Dermis blood vessel endothelial cell (primary cell): ENCODE measurements around the gene FSTL3. TPM values are rescaled to one million over a fixed set of nuclear protein-coding genes. Genes with fewer than 3 reads are reported as not detected.
"Not testable (repeated sequence)": the region's sequence is repeated elsewhere in the genome, so short reads cannot be mapped to it uniquely, and the experiment has no call there.

Source experiments
- DNase-seq: peaks from one replicate; pipeline ENCODE4 v3.0.0; 2010
- total RNA-seq: library from RNA; depleted of rRNA; stranded (reverse); fragments of >200 nt; gene quantifications from 2 replicates; pipeline ENCODE4 v1.2.3, GENCODE V29; 2014

The FSTL3 gene
- total RNA-seq, 1 donor from 2014 or later, result 8.8 TPM

DNA sequence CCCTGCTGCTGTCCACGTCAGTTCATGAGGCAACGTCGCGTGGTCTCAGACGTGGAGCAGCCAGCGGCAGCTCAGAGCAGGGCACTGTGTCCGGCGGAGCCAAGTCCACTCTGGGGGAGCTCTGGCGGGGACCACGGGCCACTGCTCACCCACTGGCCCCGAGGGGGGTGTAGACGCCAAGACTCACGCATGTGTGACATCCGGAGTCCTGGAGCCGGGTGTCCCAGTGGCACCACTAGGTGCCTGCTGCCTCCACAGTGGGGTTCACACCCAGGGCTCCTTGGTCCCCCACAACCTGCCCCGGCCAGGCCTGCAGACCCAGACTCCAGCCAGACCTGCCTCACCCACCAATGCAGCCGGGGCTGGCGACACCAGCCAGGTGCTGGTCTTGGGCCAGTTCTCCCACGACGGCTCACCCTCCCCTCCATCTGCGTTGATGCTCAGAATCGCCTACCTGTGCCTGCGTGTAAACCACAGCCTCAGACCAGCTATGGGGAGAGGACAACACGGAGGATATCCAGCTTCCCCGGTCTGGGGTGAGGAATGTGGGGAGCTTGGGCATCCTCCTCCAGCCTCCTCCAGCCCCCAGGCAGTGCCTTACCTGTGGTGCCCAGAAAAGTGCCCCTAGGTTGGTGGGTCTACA lies 6.6 kb downstream of the FSTL3 start:
- no peak for DNase-seq

DNA sequence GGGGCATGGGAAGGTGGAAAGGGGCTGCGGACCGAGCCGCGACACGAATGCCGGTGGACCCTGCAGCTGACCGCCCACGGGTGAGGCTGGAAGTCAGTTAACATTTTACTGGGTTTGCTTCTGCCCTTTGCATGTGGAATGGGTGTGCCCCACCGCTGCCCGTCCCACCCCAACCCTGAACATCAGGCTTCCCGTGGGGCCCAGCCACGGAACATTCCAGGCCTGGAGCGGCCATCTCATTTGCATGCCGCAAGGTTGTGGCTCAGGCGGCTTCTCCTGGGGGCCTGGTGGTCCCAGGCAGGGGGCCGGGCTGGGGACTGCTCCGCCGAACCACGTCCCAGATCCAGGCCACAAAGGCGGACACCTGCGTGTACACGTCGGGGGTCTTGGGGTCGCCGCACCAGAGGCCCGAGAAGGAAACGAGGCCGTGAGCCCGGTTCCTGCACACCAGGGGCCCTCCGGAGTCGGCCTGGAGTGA lies 9.3 kb downstream of the FSTL3 start:
- DNase-seq, result no peak

DNA sequence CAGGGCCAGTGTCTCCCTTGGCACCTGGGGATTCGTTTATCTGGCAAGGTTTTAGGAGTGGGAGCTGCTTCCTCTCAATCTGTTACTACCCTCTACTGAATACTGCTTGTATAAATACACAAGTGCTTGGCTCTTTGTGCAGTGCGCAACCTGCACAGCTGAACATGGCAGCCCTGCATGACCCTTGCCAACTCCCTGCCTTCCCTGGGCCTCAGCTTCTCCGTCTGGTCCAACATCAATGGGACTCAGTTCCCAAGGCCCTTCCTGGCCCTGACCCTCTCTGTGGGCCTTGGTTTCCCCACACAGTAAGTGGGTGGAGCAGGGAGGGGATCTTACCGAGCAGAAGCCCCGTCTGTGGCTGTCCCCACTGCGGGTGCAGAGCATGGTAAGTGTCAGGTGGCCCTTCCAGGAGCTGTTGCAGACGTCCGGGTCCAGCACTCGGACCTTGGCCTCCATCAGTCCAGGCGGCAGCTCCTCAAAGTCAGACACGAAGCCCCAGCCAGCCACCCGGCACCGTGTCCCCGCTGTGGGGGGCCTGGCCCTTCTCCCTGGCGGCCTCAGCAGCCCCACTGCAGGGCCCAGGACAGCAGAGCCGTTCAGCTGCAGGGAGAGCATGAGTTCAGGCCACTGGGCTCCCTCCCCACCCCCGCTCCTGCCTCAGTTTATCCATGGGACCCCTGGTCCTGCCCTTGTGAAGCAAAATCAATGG lies 10.6 kb downstream of the FSTL3 start:
- DNase-seq, result no peak

DNA sequence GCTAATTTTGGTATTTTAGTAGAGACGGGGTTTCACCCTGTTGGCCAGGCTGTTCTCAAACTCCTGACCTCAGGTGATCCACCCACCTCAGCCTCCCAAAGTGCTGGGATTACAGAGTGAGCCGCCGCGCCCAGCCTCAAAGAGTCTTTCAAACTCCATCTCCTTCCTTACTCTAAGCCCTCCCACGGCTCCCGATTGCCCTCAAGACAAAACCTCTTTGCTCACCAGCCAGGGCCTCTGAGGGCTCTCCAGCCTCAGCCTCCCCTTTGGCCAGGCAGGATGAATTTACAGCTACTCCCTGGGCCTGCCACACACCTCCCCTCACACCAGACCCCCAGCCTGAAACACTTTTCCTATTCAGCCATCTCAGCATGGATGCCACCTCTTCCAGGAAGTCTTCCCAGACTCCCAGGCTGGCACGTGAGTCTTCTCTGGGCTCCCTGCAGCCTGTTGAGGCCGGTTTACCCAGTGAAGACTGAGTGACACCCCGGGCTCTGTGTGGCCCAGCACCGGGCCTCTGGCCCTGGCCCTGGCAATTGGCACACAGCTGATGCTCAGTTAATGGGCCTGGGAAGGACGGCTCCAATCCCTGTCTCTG lies 11.5 kb downstream of the FSTL3 start:
- no peak for DNase-seq

DNA sequence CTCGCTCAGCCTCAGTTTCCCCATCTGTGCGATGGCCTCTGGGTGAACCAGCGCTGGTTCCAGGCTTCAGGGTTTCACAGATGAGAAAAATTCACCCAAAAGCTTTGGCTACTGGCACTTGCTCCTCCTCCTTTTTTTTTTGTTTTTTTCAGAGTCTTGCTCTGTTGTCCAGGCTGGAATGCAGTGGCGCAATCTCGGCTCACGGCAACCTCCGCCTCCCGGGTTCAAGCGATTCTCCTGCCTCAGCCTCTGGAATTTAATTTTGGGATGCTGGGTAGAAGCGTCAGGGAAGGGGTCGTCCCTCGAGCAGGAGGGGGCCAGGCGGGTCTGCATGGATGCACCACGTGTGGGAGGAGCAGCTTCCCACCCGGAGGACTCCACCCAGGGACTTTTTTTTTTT lies 12.0 kb downstream of the FSTL3 start:
- no peak for DNase-seq

DNA sequence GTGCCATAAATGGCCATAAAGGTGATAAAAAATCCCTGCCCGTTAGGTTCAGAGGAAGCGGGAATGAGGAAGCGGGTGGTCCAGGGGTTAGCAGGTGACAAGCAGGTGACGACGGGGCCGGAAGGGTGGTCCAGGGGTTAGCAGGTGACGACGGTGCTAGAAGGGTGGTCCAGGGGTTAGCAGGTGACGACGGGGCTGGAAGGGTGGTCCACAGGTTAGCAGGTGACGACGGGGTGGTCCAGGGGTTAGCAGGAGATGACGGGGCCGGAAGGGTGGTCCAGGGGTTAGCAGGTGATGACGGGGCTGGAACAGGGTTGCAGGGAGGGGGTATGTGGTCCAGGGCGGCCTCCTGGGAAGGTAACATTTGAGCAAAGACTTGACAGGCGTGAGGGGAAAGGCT lies 12.8 kb downstream of the FSTL3 start:
- DNase-seq, result no peak

DNA sequence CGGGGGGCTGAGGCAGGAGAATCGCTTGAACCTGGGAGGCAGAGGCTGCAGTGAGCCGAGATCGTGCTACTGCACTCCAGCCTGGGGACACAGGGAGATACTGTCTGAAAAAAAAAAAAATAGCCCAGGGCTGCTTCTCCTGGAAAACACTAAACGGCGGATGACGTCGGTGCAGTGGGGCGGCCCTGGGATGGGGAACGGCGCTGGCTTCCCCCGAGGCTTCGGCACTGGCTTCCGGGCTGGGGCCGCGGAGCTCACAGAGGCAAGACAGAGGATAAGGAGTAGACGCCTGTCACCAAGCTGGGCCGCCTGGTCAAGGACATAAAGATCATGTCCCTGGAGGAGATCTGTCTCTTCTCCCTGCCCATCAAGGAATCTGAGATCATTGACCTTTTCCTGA lies 14.0 kb downstream of the FSTL3 start:
- DNase-seq, result no peak

DNA sequence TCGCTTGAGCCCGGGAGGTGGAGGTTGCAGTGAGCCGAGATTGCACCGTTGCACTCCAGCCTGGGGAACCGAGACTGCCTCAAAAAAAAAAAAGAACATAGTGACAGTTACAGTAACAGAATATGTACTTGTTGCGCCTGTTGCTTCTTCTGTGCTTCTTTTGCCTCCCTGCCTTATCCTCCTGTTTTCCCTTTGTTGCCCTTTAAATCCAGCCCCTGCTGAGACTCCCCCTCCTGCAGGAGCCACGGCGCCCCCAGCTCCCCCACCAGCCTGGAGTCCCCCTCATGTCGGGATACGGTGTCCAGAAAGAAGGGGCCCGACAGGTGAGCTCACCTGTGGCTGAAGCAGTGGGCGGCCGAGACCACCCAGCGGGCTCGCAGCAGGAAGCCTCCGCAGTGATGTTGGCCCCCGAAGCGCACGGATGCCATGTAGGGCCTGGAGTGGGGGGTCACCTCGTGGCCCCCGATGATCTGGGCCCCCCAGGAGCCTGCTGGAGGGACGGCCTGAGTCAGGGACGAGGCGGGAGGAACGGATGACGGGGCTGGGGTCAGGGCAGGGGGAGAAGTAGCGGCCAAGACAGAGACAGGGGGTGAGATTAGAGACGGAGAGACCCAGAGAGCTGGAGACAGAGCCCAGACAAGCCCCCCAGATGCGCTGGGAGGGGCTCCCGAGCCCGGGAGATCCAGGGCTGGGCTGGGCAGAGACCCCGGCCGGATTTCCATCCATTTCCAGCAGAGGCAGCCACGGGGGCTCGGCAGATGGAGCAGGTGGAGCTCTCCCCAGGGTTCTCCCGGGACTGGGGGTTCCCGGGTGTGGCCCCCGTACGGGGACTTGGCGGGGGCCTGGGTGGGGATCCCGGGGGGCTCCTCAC lies 18.5 kb downstream of the FSTL3 start:
- no peak for DNase-seq

DNA sequence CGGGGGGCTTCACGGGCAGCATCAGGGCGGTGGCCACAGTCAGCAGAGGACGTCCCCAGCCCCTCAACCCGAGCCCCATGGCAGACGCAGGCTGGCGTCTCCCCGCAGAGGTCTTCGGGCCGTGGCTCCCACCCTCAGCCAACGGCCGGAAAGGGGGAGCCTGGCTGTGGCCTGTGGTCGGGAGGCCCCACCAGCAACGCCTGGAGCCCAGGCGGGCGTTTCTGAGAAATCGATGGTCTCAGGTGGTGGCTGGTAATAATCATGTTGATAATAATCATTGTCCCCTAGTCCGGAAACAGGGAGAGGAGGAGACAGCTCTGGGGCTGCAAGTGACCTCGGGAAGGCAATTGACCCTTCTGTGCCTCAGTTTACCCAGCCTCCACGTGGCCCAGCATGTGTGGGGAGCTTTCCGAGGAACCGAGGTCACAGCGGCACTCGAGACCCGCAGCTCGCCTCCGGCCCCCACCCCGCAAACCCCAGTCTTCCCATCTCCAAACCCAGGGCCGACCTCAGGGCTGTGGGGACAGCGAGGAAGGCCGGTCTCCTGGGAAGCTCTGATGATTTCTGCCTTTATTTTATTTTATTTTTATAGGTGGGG lies 19.3 kb downstream of the FSTL3 start, which contains the start of gene PRSS57:
Gene PRSS57, minus strand, starts transcription at position 101 of the 598 bp plus-strand sequence. Its CDS starts 22 bp downstream, at position 79.
- no peak for DNase-seq

DNA sequence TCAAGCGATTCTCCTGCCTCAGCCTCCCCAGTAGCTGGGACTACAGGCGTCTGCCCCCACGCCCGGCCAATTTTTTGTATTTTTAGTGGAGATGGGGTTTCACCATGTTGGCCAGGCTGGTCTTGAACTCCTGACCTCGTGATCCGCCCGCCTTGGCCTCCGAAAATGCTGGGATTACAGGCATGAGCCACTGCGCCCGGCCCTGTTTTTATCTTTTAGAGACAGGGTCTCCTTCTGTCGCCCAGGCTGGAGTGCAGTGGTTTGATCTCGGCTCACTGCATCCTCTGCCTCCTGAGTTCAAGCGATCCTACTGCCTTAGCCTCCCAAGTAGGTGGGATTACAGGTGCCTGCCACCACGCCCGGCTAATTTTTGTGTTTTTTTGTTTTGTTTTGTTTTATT lies 22.3 kb downstream of the FSTL3 start:
- DNase-seq, result not testable (repeated sequence)

DNA sequence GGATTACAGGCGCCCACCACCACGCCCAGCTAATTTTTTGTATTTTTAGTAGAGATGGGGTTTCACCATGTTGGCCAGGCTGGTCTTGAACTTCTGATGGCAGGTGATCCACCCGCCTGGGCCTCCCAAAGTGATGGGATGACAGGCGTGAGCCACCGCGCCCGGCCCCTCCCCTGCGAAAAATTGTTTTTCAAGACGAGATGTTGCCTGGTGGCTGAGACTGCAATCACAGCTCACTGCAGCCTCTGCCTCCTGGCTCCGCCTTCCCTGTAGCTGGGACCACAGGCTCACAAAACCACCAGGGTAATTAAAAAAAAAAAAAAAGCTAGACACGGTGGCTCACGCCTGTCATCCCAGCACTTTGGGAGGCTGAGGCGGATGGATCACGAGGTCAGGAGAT lies 23.7 kb downstream of the FSTL3 start:
- not testable (repeated sequence) for DNase-seq

DNA sequence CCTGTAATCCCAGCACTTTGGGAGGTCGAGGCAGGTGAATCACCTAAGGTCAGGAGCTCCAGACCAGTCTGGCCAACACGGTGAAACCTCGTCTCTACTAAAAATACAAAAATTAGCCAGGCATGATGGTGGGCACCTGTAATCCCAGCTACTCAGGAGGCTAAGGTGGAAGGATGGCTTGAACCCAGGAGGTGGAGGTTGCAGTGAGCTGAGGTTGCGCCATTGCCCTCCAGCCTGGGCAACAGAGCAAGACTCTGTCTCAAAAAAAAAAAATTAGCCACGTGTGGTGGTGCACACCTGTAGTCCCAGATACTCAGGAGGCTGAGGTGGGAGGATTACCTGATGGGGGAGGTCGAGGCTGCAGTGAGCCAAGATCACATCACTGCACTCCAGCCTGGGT lies 26.7 kb downstream of the FSTL3 start:
- DNase-seq, result not testable (repeated sequence)

DNA sequence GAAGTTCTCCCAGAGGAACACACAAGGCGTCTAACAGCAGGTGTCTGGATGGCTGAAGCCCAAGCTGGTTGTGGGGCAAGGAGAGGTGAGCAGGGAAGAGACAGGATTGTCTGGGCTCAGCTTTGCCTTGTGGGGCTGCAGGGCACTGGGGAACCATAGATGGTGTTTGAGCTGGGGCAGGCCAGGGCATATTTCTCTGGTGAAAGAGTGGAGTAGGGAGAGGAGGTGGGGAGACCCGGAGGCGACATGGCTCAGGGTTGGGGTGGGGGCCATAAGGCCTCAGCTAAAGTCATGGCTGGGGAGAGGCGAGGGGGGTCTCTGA lies 27.1 kb downstream of the FSTL3 start:
- no peak for DNase-seq

DNA sequence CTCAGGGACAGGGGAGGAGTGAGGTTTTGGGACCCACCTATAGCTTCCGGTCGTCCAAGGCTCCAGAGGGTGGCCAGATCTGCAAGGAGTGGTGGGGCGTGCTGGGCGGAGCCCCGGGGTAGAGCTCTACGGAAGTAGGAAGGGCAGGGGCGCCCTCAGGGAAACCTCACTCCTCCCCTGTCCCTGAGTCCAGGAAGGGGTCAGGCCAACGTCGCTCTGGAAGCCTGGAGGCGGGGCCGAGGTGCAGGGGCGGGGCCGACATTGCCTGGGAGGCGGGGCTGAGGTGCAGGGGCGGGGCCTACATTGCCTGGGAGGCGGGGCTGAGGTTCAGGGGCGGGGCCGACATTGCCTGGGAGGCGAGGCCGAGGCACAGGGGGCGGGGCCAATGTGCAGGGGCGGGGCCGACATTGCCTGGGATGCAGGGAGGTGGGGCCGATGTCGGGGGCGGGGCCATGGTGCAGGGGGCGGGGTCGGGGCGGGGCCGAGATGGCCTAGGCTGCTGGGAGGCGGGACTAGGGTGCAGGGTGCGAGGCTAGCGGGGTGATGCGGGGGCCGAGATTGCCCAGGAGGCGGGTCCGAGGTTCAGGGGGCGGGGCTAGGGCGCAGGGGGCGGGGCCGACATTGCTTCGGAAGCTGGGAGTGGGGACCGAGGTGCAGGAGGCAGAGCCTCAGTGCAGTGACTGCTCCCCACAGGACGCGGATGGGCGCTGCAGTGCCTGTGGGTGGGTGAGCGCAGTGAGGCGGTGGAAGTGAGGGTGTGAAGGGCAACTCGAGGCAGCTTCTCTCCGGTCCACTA lies 27.7 kb downstream of the FSTL3 start:
- peak; percentile 78 for DNase-seq

DNA sequence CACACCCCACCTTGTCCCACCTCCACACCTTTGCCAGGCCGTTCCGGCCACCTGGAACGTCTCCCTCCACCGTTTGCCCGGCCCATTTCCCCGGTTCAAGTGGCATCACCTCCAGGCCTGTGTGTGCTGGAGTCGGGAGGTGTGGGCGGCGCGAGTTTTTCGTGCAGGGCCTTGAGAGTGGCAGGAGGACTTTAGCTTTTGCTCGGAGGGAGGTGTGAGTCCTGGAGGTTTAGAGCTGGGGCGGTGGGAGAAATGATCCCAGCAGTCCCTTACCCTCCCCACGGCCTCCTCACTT lies 28.2 kb downstream of the FSTL3 start:
- DNase-seq, result no peak

DNA sequence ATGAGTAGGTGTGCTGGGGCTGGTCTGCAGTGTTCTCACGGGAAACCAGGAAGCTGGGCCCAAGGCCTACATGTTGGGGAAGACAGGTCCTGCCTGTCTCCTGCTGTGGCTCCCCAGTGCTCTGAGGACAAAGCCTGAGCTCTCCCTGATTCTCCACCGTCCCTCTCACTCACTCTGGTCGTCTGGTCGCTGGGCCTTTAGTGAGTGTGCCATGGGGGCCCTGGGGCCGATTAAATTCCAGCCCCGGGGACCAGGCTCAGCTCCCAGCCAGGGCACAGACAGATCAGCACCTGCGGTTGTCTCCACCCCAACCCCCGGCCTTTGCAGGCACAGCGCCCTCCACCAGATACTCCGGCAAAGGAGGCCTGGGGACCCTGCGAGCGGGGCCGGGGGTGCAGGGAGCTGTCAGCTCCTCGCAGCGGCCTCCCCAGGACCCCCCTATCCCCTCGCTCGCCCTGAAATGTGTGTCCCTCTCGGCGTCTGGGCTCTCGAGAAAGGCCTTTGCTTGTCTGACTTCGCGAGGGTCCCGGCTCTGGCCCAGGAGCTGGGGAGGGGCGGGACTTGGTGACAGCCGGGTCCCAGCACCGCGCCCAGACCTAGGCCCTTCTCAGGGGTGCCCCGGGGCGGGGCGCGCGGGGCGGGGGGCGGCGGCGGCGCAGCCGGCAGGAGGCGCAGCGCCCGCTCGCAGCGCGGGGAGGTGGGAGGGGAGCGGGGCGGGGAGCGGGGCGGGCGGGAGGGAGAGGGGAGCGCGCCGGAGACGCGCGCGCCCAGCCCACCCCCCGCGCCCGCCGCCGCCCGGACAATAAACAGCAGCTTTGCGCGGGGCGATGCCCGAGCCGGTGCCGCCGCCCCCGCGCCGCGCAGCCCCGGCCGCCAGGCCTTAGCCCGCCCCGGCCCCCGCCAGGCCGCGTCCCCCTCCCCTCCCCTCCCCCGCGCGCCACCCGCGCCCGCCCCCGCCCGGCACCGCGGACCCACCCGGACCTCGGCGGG lies 32.3 kb downstream of the FSTL3 start, which contains the start of gene PALM:
Gene PALM, plus strand, starts transcription at position 782 of the 990 bp plus-strand sequence. CDS start 212 bp downstream, outside the sequence.
- DNase-seq, result peak; percentile 39

DNA sequence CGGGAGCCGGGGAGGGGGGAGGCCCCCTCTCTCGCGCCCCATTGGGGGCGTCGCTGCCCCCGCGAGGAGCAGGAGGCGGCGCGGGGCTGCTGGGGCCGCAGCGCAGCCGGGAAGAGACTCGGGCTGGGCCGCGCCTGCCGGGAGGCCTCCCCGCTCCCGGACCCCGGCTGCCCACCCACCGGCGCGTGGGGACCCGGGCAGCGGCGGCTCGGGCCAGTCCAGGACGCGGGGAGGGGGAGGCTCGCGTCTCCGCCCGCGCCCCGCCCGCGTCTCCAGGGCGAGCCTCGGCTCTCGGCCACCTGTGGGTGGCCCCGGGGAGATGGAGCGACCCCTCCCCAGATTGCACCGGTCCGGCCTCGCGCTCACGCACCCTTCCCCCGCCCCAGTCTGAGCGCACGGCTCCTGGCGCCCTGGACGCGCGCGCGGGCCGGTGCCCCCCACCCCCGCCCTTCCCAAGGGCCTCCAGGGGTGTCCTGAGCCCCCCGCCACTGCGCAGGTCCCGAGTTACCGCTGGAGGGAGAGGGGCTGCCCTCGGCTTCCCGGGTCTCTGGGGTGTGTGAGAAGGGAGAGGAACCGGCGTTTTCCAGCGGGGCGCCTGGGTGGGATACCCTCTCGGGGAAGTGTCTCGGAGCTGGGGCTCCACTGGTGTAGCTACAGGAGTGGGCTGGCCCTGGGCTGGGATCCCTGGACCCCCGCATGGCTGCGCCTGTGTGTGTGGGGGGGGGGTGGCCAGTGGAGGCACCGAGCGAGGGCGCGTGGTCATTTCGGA lies 33.2 kb downstream of the FSTL3 start:
- no peak for DNase-seq

DNA sequence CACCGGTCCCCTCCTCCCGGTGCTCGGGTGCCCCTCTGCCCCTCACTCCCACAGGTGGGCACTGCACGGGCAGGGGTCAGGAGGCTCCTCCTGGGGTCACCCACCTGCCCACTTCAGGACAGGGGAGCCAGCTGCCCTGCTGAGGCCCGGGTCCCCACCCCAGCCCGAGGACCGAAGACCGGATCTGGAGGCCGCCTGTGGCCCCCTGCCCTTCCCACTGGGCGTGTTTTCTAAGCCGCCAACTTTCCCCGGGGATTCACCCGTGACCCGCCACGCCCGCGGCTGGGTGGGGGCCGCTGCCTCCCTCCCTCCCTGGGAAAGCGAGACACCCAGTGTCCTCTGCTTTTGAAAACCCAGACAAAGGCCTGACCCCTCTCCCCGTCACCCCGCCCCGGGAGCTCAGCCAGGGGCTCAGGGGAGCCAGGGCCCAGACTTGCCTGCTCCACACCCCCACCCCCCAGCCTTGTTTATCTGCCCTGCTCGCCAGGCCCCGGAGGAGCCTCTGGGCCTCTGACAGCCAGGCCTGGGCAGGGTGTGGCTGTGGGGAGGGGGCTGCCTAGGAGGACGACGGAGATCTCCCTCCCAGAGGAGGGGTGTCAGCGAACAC lies 33.9 kb downstream of the FSTL3 start:
- no peak for DNase-seq

DNA sequence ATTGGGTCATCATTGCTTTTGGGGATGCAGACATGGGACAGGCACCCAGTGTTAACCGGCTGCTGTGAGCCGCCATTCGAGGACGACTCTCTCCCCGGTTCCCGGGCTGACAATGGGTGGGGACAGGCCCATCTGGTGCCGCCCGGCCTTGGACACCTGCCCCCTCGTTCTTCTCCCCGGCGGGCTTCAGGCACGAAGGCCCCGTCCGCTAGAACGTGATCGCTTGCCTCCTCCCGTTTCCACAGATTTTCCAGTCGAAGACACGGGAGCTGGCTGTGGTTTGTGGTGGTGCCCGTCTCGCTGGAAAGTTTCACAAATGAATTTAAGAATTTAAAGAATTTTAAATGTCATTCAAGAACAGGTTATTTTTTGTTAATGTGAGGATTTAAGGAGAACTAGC lies 34.6 kb downstream of the FSTL3 start:
- DNase-seq, result no peak
